Activated CD8-positive, alpha-beta T cell treated with anti-CD3 and anti-CD28 coated beads for 36 hours (primary cell): ENCODE results near the gene ILDR2. TPM values are rescaled to one million over a fixed set of nuclear protein-coding genes. Genes with fewer than 3 reads are reported as not detected.
A peak's percentile ranks its signal among the peaks of the same experiment; 100 is the strongest.

Source experiments
- ATAC-seq: fragments of 200-7000 bp; cut with Tn5 transposase; one replicate; pipeline ENCODE4 v1.10.0; 2021; ENCODE audit warnings: mild to moderate bottlenecking, moderate library complexity
- CTCF ChIA-PET: fragments of 350-600 bp; sonication (Branson Sonifier 250); formaldehyde crosslinking; loops from one replicate; lab custom pipeline; 2021; ENCODE audit warnings: antibody characterized with exemption; lab: Charles Lee
- POLR2A ChIA-PET: fragments of 350-600 bp; sonication (Branson Sonifier 250); formaldehyde crosslinking; loops from one replicate; lab custom pipeline; 2021; ENCODE audit warnings: antibody characterized with exemption; lab: Charles Lee
- DNase-seq: peaks from one replicate; pipeline ENCODE4 v3.0.0-alpha.2; 2020
- H3K27ac Mint-ChIP-seq: one replicate; pipeline ENCODE4 v1.8.0; 2021; ENCODE audit warnings: mild to moderate bottlenecking, mixed read lengths
- H3K27me3 Mint-ChIP-seq: one replicate; pipeline ENCODE4 v1.8.0; 2021; ENCODE audit warnings: mixed read lengths
- H3K36me3 Mint-ChIP-seq: one replicate; pipeline ENCODE4 v1.8.0; 2021; ENCODE audit warnings: low read depth, mixed read lengths
- H3K4me1 Mint-ChIP-seq: one replicate; pipeline ENCODE4 v1.8.0; 2021; ENCODE audit warnings: low read depth, mixed read lengths
- H3K4me3 Mint-ChIP-seq: one replicate; pipeline ENCODE4 v1.8.0; 2021; ENCODE audit warnings: mild to moderate bottlenecking, moderate library complexity, mixed read lengths
- H3K9me3 Mint-ChIP-seq: one replicate; pipeline ENCODE4 v1.8.0; 2021; ENCODE audit warnings: mixed read lengths
- intact Hi-C: fragments of 100-400 bp; cut with micrococcal nuclease; formaldehyde crosslinking; loops from one replicate; pipeline ENCODE4 v1.10.0; 2022
- total RNA-seq, 2 experiments: library from RNA; stranded (reverse); gene quantifications; one replicate each; pipeline ENCODE4 v1.2.3, GENCODE V29; 2021
- TF ChIP-seq, protein P1 (sequence below): fragments of 200-600 bp; IDR thresholded peaks from one replicate; pipeline ENCODE4 v1.8.0; 2022; ENCODE audit warnings: antibody characterized with exemption, mild to moderate bottlenecking

The ILDR2 gene
- total RNA-seq, 2 experiments from 2014 or later = 14.3 to 15.1 TPM

DNA sequence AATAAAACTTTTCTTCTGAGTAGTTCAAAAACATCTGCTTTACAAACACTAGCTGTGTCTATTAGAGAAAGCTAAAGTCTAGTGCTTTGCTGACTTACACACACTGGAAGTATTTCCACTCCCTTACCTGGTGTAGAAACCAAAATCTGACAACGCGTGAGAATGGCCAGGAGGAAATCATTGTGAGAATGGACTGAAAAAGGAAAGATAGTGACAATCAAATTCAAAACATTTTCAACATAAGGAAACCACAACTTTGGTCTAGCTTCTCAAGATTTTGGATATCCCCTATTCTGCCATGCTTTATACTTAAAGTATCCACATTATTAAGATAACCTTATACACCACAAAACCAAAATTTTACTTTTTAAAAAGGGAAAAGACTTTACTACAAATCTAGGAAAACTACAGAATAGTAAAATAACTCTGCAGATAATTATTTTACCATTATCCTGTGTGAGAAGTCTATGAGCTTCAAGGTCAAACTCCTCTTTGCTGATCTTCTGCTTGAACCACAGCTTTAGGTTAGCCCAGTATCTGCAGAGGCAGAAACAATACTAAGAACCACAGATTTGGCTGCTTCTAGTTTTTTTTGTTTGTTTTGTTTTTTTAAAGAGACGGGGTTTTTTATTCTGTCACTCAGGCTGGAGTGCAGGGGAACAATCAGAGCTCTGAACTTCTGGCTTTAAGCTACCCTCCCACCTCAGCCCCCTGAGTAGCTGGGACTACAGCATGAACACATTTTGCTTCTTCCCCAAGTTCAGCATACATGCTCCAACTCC is 105.8 kb downstream of the ILDR2 start:
- TF ChIP-seq, protein P1, sequence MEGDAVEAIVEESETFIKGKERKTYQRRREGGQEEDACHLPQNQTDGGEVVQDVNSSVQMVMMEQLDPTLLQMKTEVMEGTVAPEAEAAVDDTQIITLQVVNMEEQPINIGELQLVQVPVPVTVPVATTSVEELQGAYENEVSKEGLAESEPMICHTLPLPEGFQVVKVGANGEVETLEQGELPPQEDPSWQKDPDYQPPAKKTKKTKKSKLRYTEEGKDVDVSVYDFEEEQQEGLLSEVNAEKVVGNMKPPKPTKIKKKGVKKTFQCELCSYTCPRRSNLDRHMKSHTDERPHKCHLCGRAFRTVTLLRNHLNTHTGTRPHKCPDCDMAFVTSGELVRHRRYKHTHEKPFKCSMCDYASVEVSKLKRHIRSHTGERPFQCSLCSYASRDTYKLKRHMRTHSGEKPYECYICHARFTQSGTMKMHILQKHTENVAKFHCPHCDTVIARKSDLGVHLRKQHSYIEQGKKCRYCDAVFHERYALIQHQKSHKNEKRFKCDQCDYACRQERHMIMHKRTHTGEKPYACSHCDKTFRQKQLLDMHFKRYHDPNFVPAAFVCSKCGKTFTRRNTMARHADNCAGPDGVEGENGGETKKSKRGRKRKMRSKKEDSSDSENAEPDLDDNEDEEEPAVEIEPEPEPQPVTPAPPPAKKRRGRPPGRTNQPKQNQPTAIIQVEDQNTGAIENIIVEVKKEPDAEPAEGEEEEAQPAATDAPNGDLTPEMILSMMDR = no peak
- POLR2A ChIA-PET = interaction anchor here (0.6 to 1.6 kb wide), 6 partner anchors 15 to 573 kb away, joined by 3 to 9 read pairs (median 4); no protein-coding TSS in a partner anchor
- intact Hi-C loops = no loop called here
- no peak overlapping the region for H3K4me3 Mint-ChIP-seq
- H3K27me3 Mint-ChIP-seq = no peaks in the 10 kb centered on the region
- no peaks in the 10 kb centered on the region for H3K9me3 Mint-ChIP-seq
- DNase-seq (no peak), ATAC-seq (peak; percentile 45)
- peaks cover 23% of the 10 kb centered on the region for H3K36me3 Mint-ChIP-seq
- peak overlapping the region; percentile 69 for H3K27ac Mint-ChIP-seq
- CTCF ChIA-PET = interaction anchor here (0.7 to 2.3 kb wide), 3 partner anchors 11 to 198 kb away, joined by 4 to 6 read pairs (median 5); no protein-coding TSS in a partner anchor
- peaks cover 49% of the 10 kb centered on the region for H3K4me1 Mint-ChIP-seq

DNA sequence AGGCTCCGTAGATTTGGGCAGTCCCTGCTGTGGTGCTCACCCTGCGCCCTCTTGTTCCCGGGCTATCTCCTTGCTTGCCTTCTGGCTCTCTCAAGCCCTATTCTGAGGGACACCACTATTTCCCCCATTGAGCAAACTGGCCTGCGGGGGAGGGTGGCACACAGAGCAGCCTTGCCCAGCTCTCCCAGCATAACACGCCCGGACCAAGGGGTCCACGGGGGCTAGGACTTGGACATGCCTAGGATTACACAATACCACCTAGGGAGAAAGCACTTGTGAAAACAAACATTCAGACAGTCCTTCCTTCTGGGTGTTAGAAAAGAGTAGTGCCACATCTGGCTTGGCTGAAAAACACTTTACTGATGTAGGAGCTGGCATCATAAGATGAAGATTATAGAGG is 106.7 kb downstream of the ILDR2 start:
- intact Hi-C loops = no loop called here
- DNase-seq = no peak
- H3K9me3 Mint-ChIP-seq = no peaks in the 10 kb centered on the region
- peaks cover 26% of the 10 kb centered on the region for H3K36me3 Mint-ChIP-seq
- peaks cover 46% of the 10 kb centered on the region for H3K4me1 Mint-ChIP-seq
- ChIA-PET CTCF (interaction anchor here (1.8 to 2.3 kb wide), 3 partner anchors 10 to 16 kb away, joined by 3 to 6 read pairs (median 5); no protein-coding TSS in a partner anchor), POLR2A (interaction anchor here (0.7 to 1.6 kb wide), 4 partner anchors 14 to 92 kb away, joined by 4 to 9 read pairs (median 5); no protein-coding TSS in a partner anchor)
- TF ChIP-seq, protein P1 = no peak
- no peak overlapping the region for H3K4me3 Mint-ChIP-seq
- H3K27me3 Mint-ChIP-seq = no peaks in the 10 kb centered on the region
- peak overlapping the region; percentile 2 for H3K27ac Mint-ChIP-seq
- no peak for ATAC-seq

DNA sequence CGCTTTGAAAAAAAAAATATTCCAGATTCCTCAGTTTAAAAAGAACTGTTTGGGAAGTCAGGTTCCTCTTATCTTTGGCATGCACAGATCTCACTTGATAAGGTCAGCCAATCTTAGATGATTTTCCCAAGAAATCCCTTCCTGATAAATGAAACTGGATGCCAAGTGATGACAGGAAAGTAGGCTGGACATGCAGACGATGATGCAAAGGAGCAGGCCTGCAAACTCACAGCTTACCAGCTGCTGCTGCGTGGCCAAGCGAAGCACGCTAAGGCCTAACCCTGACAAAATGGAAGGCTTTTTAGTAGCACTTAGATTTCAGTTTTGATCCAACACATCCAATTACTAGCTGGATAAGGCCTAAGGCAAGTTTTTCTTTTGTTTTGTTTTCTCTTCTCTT is 109.4 kb downstream of the ILDR2 start:
- Mint-ChIP-seq H3K27me3 (no peaks in the 10 kb centered on the region), H3K27ac (no peak overlapping the region), H3K9me3 (no peaks in the 10 kb centered on the region), H3K4me3 (no peak overlapping the region), H3K36me3 (peaks cover 40% of the 10 kb centered on the region), H3K4me1 (peaks cover 30% of the 10 kb centered on the region)
- ChIA-PET POLR2A (no interaction called here), CTCF (no interaction called here)
- DNase-seq = no peak
- intact Hi-C loops = no loop called here
- ATAC-seq = no peak
- TF ChIP-seq, protein P1 = no peak

DNA sequence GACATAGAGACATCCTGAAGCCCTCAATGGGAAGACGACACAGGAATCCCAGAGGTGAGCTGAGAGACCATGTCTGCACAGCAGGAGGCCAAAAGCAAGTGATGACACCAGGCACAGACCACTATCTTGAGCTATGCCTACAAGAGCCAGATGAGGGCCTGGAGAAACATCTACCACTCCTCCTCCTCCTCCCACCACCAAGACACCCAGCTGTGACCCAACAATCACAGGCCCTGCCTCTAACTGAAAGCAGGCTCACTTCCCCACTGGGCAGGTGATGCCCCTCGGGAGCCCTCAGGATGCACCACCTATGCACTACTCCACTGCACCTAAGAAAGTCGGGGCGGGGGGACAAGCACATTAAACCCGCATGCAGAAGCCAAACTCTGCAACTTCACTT is 115.7 kb downstream of the ILDR2 start:
- Mint-ChIP-seq H3K27ac (peak overlapping the region; percentile 17), H3K4me1 (peaks cover 6% of the 10 kb centered on the region), H3K27me3 (no peaks in the 10 kb centered on the region), H3K4me3 (no peak overlapping the region), H3K9me3 (no peaks in the 10 kb centered on the region), H3K36me3 (peaks cover 47% of the 10 kb centered on the region)
- TF ChIP-seq, protein P1 = no peak
- ChIA-PET POLR2A (interaction anchor here (1.3 to 1.6 kb wide), 2 partner anchors 16 to 18 kb away, joined by 3 to 4 read pairs; partner anchors contain the start of gene TADA1), CTCF (interaction anchor here (1.1 to 1.8 kb wide), 2 partner anchors 12 to 200 kb away, joined by 3 to 4 read pairs; no protein-coding TSS in a partner anchor)
- ATAC-seq (peak; percentile 37), DNase-seq (no peak)
- intact Hi-C loops = no loop called here
